HL-60 (cell line): Measurements from ENCODE around the gene PXDC1.

ENCODE experiments used
- POLR2AphosphoS5 ChIP-seq: IDR thresholded peaks from 2 replicates; pipeline ENCODE4 v1.6.1; 2012; ENCODE audit warnings: low read depth
- TF ChIP-seq, protein P1 (sequence below): IDR thresholded peaks from one replicate; pipeline ENCODE4 v1.5.1; 2011; ENCODE audit warnings: low read length, control low read depth, inconsistent platforms; ENCODE audit not compliant: insufficient read depth
- TF ChIP-seq, protein P2 (sequence below): IDR thresholded peaks from 2 replicates; pipeline ENCODE4 v1.6.1; 2012; ENCODE audit warnings: low read depth; ENCODE audit not compliant: insufficient replicate concordance

- TF ChIP-seq, protein P1, sequence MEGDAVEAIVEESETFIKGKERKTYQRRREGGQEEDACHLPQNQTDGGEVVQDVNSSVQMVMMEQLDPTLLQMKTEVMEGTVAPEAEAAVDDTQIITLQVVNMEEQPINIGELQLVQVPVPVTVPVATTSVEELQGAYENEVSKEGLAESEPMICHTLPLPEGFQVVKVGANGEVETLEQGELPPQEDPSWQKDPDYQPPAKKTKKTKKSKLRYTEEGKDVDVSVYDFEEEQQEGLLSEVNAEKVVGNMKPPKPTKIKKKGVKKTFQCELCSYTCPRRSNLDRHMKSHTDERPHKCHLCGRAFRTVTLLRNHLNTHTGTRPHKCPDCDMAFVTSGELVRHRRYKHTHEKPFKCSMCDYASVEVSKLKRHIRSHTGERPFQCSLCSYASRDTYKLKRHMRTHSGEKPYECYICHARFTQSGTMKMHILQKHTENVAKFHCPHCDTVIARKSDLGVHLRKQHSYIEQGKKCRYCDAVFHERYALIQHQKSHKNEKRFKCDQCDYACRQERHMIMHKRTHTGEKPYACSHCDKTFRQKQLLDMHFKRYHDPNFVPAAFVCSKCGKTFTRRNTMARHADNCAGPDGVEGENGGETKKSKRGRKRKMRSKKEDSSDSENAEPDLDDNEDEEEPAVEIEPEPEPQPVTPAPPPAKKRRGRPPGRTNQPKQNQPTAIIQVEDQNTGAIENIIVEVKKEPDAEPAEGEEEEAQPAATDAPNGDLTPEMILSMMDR, result no peak
- TF ChIP-seq, protein P2, sequence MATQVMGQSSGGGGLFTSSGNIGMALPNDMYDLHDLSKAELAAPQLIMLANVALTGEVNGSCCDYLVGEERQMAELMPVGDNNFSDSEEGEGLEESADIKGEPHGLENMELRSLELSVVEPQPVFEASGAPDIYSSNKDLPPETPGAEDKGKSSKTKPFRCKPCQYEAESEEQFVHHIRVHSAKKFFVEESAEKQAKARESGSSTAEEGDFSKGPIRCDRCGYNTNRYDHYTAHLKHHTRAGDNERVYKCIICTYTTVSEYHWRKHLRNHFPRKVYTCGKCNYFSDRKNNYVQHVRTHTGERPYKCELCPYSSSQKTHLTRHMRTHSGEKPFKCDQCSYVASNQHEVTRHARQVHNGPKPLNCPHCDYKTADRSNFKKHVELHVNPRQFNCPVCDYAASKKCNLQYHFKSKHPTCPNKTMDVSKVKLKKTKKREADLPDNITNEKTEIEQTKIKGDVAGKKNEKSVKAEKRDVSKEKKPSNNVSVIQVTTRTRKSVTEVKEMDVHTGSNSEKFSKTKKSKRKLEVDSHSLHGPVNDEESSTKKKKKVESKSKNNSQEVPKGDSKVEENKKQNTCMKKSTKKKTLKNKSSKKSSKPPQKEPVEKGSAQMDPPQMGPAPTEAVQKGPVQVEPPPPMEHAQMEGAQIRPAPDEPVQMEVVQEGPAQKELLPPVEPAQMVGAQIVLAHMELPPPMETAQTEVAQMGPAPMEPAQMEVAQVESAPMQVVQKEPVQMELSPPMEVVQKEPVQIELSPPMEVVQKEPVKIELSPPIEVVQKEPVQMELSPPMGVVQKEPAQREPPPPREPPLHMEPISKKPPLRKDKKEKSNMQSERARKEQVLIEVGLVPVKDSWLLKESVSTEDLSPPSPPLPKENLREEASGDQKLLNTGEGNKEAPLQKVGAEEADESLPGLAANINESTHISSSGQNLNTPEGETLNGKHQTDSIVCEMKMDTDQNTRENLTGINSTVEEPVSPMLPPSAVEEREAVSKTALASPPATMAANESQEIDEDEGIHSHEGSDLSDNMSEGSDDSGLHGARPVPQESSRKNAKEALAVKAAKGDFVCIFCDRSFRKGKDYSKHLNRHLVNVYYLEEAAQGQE, result no peak
- TF ChIP-seq POLR2AphosphoS5, result no peak
These were observed 41.1 kb downstream of the PXDC1 start for GRCh38 chr6:3710403-3710802.
